H1 (cell line): ENCODE results near the gene KLHL18. TPM values are rescaled to one million over a fixed set of nuclear protein-coding genes. Genes with fewer than 3 reads are reported as not detected.

ENCODE experiments used
- CBX5 ChIP-seq: fragments of 300-800, 300-1000 bp; sonication (generic); IDR thresholded peaks from 2 replicates; pipeline ENCODE4 v1.7.1; 2016; ENCODE audit warnings: antibody characterized with exemption, low read length, low read depth
- CEBPB ChIP-seq: IDR thresholded peaks from 2 replicates; pipeline ENCODE4 v1.6.1; 2012; ENCODE audit warnings: low read depth, low read length
- CTBP2 ChIP-seq: IDR thresholded peaks from 2 replicates; pipeline ENCODE4 v1.7.0; 2011; ENCODE audit warnings: borderline replicate concordance, mild to moderate bottlenecking, moderate library complexity, mixed read lengths, low read length; ENCODE audit not compliant: insufficient read depth, insufficient read length
- JUND ChIP-seq: IDR thresholded peaks from 2 replicates; pipeline ENCODE4 v1.6.1; 2011; ENCODE audit warnings: mild to moderate bottlenecking, improper control_type of control experiment, low read length
- NRF1 ChIP-seq: IDR thresholded peaks from 2 replicates; pipeline ENCODE4 v1.6.1; 2011; ENCODE audit warnings: mild to moderate bottlenecking, low read depth, low read length, improper control_type of control experiment
- POU5F1 ChIP-seq: IDR thresholded peaks from 2 replicates; pipeline ENCODE4 v1.6.1; 2011; ENCODE audit warnings: low read depth, mild to moderate bottlenecking, low read length, moderate library complexity
- RFX5 ChIP-seq: IDR thresholded peaks from 2 replicates; pipeline ENCODE4 v1.6.1; 2011; ENCODE audit warnings: low read depth, low read length, improper control_type of control experiment, borderline replicate concordance
- RXRA ChIP-seq: IDR thresholded peaks from 2 replicates; pipeline ENCODE4 v1.6.1; 2011; ENCODE audit warnings: low read depth, mild to moderate bottlenecking, low read length, moderate library complexity; ENCODE audit not compliant: insufficient read depth
- SP4 ChIP-seq: IDR thresholded peaks from 2 replicates; pipeline ENCODE4 v1.6.1; 2012; ENCODE audit warnings: low read length, inconsistent platforms
- polyA plus RNA-seq, 7 experiments: library from polyadenylated mRNA; depleted of rRNA in 3 of 7; stranded (reverse) in 5 of 7; unstranded in 2 of 7; fragments of >200 nt in 5 of 7; fragments of 200-250 nt in 2 of 7; gene quantifications; 1 replicate in 5 of 7; 2 replicates in 1 of 7; 4 replicates in 1 of 7; pipeline versions ENCODE4 v1.2.1 to v1.2.3, GENCODE V29; 2011 to 2013; ENCODE audit warnings: missing spikeins in 2 of 7, mixed read lengths in 2 of 7
- total RNA-seq: library from RNA; stranded (reverse); fragmentation: NEBNext Ultra II Directional; extraction: Animal tissue kit (Norgen Biotek cat#: 25700); gene quantifications from 2 replicates; pipeline ENCODE4 v1.2.1, GENCODE V29; 2021
- TF ChIP-seq, protein P1 (sequence below): fragments of 300-600 bp; sonication (generic); IDR thresholded peaks from 2 replicates; pipeline ENCODE4 v1.7.1; 2012; ENCODE audit warnings: low read length, moderate library complexity, mild to moderate bottlenecking, inconsistent platforms; ENCODE audit not compliant: insufficient replicate concordance
- TF ChIP-seq, protein P2 (sequence below): IDR thresholded peaks from 2 replicates; pipeline ENCODE4 v1.6.1; 2012; ENCODE audit warnings: low read length, inconsistent platforms

KLHL18 gene
- total and polyA plus RNA-seq, 2 of the 8 experiments (the other 6 are each of a cell fraction or from before 2014, with no cell fraction given): 19.9 to 31.7 TPM

DNA sequence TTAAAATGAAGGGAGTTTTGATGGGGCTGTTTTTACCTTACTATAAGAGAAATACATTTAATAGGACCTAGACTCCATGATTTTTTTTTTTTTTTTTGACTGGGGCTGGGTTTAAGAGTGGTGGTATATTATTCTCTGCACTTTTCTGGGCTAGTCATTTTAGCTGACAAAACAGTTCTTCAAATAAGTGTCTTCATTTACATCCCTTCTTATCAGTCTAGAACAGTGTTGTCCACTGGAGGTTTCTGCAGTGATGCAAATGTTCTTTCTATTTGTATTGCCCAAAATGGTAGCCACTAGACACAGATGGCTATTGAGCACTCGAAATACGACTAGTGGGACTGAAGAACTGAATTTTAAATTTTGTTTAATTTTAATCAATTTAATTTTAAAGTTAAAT, 37.2 kb downstream of the KLHL18 start (continued):
- TF ChIP-seq, protein P1, sequence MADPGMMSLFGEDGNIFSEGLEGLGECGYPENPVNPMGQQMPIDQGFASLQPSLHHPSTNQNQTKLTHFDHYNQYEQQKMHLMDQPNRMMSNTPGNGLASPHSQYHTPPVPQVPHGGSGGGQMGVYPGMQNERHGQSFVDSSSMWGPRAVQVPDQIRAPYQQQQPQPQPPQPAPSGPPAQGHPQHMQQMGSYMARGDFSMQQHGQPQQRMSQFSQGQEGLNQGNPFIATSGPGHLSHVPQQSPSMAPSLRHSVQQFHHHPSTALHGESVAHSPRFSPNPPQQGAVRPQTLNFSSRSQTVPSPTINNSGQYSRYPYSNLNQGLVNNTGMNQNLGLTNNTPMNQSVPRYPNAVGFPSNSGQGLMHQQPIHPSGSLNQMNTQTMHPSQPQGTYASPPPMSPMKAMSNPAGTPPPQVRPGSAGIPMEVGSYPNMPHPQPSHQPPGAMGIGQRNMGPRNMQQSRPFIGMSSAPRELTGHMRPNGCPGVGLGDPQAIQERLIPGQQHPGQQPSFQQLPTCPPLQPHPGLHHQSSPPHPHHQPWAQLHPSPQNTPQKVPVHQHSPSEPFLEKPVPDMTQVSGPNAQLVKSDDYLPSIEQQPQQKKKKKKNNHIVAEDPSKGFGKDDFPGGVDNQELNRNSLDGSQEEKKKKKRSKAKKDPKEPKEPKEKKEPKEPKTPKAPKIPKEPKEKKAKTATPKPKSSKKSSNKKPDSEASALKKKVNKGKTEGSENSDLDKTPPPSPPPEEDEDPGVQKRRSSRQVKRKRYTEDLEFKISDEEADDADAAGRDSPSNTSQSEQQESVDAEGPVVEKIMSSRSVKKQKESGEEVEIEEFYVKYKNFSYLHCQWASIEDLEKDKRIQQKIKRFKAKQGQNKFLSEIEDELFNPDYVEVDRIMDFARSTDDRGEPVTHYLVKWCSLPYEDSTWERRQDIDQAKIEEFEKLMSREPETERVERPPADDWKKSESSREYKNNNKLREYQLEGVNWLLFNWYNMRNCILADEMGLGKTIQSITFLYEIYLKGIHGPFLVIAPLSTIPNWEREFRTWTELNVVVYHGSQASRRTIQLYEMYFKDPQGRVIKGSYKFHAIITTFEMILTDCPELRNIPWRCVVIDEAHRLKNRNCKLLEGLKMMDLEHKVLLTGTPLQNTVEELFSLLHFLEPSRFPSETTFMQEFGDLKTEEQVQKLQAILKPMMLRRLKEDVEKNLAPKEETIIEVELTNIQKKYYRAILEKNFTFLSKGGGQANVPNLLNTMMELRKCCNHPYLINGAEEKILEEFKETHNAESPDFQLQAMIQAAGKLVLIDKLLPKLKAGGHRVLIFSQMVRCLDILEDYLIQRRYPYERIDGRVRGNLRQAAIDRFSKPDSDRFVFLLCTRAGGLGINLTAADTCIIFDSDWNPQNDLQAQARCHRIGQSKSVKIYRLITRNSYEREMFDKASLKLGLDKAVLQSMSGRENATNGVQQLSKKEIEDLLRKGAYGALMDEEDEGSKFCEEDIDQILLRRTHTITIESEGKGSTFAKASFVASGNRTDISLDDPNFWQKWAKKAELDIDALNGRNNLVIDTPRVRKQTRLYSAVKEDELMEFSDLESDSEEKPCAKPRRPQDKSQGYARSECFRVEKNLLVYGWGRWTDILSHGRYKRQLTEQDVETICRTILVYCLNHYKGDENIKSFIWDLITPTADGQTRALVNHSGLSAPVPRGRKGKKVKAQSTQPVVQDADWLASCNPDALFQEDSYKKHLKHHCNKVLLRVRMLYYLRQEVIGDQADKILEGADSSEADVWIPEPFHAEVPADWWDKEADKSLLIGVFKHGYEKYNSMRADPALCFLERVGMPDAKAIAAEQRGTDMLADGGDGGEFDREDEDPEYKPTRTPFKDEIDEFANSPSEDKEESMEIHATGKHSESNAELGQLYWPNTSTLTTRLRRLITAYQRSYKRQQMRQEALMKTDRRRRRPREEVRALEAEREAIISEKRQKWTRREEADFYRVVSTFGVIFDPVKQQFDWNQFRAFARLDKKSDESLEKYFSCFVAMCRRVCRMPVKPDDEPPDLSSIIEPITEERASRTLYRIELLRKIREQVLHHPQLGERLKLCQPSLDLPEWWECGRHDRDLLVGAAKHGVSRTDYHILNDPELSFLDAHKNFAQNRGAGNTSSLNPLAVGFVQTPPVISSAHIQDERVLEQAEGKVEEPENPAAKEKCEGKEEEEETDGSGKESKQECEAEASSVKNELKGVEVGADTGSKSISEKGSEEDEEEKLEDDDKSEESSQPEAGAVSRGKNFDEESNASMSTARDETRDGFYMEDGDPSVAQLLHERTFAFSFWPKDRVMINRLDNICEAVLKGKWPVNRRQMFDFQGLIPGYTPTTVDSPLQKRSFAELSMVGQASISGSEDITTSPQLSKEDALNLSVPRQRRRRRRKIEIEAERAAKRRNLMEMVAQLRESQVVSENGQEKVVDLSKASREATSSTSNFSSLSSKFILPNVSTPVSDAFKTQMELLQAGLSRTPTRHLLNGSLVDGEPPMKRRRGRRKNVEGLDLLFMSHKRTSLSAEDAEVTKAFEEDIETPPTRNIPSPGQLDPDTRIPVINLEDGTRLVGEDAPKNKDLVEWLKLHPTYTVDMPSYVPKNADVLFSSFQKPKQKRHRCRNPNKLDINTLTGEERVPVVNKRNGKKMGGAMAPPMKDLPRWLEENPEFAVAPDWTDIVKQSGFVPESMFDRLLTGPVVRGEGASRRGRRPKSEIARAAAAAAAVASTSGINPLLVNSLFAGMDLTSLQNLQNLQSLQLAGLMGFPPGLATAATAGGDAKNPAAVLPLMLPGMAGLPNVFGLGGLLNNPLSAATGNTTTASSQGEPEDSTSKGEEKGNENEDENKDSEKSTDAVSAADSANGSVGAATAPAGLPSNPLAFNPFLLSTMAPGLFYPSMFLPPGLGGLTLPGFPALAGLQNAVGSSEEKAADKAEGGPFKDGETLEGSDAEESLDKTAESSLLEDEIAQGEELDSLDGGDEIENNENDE: no peak
- TF ChIP-seq NRF1: no peak
- no peak for TF ChIP-seq CEBPB
- TF ChIP-seq SP4: no peak
- no peak for TF ChIP-seq JUND
- TF ChIP-seq RXRA: no peak
- no peak for TF ChIP-seq CBX5
- no peak for TF ChIP-seq POU5F1
- TF ChIP-seq RFX5: no peak
- TF ChIP-seq CTBP2: no peak
- TF ChIP-seq, protein P2, sequence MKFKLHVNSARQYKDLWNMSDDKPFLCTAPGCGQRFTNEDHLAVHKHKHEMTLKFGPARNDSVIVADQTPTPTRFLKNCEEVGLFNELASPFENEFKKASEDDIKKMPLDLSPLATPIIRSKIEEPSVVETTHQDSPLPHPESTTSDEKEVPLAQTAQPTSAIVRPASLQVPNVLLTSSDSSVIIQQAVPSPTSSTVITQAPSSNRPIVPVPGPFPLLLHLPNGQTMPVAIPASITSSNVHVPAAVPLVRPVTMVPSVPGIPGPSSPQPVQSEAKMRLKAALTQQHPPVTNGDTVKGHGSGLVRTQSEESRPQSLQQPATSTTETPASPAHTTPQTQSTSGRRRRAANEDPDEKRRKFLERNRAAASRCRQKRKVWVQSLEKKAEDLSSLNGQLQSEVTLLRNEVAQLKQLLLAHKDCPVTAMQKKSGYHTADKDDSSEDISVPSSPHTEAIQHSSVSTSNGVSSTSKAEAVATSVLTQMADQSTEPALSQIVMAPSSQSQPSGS: no peak
